ENCODE data around the gene GPLD1.

- no peak for TF ChIP-seq CTCF (IDR thresholded peaks at IDR 0.05)
- no peak for TF ChIP-seq POLR2A (IDR thresholded peaks at IDR 0.05)
Observed at GRCh38 chr6:24504649-24505586, 15.5 kb upstream of the GPLD1 start.

Data from vagina (tissue), 2 donors.